Aorta (tissue), 5 donors: ENCODE data around the gene MRPS14. TPM values are rescaled to one million over a fixed set of nuclear protein-coding genes. Genes with fewer than 3 reads are reported as not detected.
"Not testable (repeated sequence)": the region's sequence is repeated elsewhere in the genome, so short reads cannot be mapped to it uniquely, and the experiment has no call there.

ENCODE experiments used
- ATAC-seq: fragments of 200-7000 bp; cut with Tn5 transposase; one replicate; pipeline ENCODE4 v1.9.1; 2022; ENCODE audit warnings: moderate library complexity; ENCODE audit not compliant: low FRiP score
- DNase-seq, 2 donors: peaks; one replicate each; pipeline ENCODE4 v3.0.0-alpha.2; 2020
- H3K27ac ChIP-seq, 2 donors: one replicate each; pipeline ENCODE4 v1.5.1; 2013; ENCODE audit warnings: low read length in 2 of 2, mild to moderate bottlenecking in 2 of 2, moderate library complexity in 2 of 2, control low read depth in 1 of 2, inconsistent platforms in 1 of 2, low read depth in 1 of 2
- H3K27me3 ChIP-seq, 2 donors: one replicate each; pipeline ENCODE4 v1.6.1; 2013; ENCODE audit warnings: control low read depth in 1 of 2, low read length in 1 of 2, mild to moderate bottlenecking in 1 of 2, moderate library complexity in 1 of 2; ENCODE audit not compliant: insufficient read depth in 2 of 2, control insufficient read depth in 1 of 2
- H3K36me3 ChIP-seq, 2 donors: one replicate each; pipeline ENCODE4 v1.6.1; 2013; ENCODE audit warnings: control low read depth in 1 of 2, low read length in 1 of 2, mild to moderate bottlenecking in 1 of 2; ENCODE audit not compliant: insufficient read depth in 2 of 2, control insufficient read depth in 1 of 2
- H3K4me1 ChIP-seq, 2 donors: one replicate each; pipeline ENCODE4 v1.6.1; 2013; ENCODE audit warnings: low read length in 2 of 2, control low read depth in 1 of 2, mild to moderate bottlenecking in 1 of 2, moderate library complexity in 1 of 2; ENCODE audit not compliant: insufficient read depth in 2 of 2, control insufficient read depth in 1 of 2
- H3K4me3 ChIP-seq, 2 donors: one replicate each; pipeline ENCODE4 v1.5.1; 2013; ENCODE audit warnings: low read length in 2 of 2, control low read depth in 1 of 2, mild to moderate bottlenecking in 1 of 2
- H3K9me3 ChIP-seq: one replicate; pipeline ENCODE4 v1.6.1; 2013; ENCODE audit warnings: mild to moderate bottlenecking, low read length; ENCODE audit not compliant: control insufficient read depth
- WGBS, 2 donors: extraction: QIAGEN DNeasy Blood & Tissue Kit; methylation state at CpG; one replicate each; pipeline ENCODE4 v1.1.7; 2013; 5-methylcytosine and 5-hydroxymethylcytosine counted together
- intact Hi-C, 2 donors: fragments of 100-400 bp; cut with DNase I; formaldehyde crosslinking; loops; one replicate each; pipeline versions ENCODE4 v1.14.2 to v1.15.0; 2022
- polyA plus RNA-seq, 2 donors: library from polyadenylated mRNA; stranded (reverse); fragments of 200-250 nt; gene quantifications; one replicate each; pipeline ENCODE4 v1.2.3, GENCODE V29; 2013
- total RNA-seq, 2 donors: library from RNA; stranded (reverse); fragmentation: NEBNext Ultra II Directional; extraction: Animal tissue kit (Norgen Biotek cat#: 25700); gene quantifications; one replicate each; pipeline ENCODE4 v1.2.1, GENCODE V29; 2021
- donor health status: healthy with polysubstance abuse.
- donor health status: Bipolar disorder and iron deficiency.
- donor health status: DM: no; HTN: no; CAD: no.
- donor health status: DM: no; HTN: no; CAD: no.
- donor health status: DM: yes; HTN: yes; CAD: no.

Gene MRPS14
- total and polyA plus RNA-seq, 4 donors, result 21.5 to 28.3 (median 22.3) TPM

DNA sequence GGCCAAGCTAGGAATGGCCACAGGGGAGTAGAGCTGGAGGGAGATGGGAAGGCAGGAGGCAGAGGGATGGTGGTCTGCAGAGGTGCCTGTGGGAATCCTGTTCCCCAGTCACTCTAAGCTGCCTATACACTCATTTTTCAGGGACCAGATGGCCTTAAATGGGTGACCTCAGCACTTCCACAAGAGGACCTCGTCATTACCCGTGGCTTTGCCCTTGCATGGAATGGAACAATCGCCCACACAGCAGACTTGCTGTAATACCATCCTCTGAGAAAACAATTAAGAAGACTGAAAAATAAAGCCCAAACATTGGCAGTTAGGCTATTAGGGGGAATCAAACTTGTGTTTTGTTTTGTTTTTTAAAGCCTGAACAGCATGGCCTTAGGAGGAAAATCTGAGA lies 31.5 kb upstream of the MRPS14 start:
- Histone ChIP-seq H3K4me3 (no peak overlapping the region), H3K4me1 (no peaks in the 10 kb centered on the region), H3K27me3 (no peaks in the 10 kb centered on the region), H3K9me3 (no peaks in the 10 kb centered on the region), H3K36me3 (no peaks in the 10 kb centered on the region), H3K27ac (no peak overlapping the region)
- DNase-seq (no peak), ATAC-seq (no peak)
- 77 to 81% methylated on average over 3 of the region's 3 CpGs for WGBS, 2 donors
- intact Hi-C loops, result no loop called here

DNA sequence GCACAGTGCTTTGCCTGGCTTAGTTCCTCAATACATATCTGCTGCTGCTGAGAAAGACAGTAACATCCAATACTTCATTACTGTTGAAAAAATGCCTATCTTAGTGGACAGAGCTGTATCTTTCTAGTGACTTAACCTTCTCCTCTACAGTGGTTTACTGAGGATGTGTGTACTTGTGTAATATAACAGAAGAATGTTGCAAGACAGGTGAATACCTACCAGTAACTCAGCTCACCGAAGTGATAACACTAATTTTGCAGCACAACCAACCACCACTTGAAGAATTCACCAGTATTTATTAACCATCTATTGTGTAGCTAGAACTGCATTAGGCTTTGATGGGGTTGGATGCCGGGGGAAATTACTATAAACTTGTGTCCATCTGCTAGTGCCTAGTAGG lies 27.8 kb upstream of the MRPS14 start:
- Histone ChIP-seq H3K27ac (no peak overlapping the region), H3K4me1 (no peaks in the 10 kb centered on the region), H3K36me3 (no peaks in the 10 kb centered on the region), H3K9me3 (no peaks in the 10 kb centered on the region), H3K4me3 (no peak overlapping the region), H3K27me3 (no peaks in the 10 kb centered on the region)
- intact Hi-C loops, result no loop called here
- 88 to 91% methylated on average over 2 of the region's 2 CpGs for WGBS, 2 donors
- DNase-seq (no peak), ATAC-seq (no peak)

DNA sequence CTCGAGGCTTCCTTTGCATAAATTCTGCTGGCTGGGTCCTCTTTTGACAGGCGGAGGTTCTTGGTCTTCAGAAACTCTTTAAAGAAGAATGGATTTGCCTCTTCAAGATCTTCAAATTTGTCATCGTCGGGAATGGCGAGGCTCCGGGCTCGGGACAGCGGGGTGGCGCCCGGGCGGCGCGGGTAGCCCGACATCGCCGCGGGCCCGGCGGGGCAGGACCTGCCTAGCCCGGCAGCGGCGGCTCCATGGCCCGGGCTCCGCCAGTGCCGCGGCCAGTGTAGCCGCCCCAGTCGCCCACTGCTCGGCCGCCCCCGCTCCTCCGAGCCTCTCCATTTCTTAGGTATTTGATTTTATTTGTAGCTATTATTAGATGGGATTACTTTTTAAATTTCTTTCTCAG lies 22.3 kb upstream of the MRPS14 start:
- 96 to 97% methylated on average over 29 to 32 of the region's 32 CpGs for WGBS, 2 donors
- intact Hi-C loops, result no loop called here
- Histone ChIP-seq H3K27me3 (no peaks in the 10 kb centered on the region), H3K36me3 (no peaks in the 10 kb centered on the region), H3K9me3 (no peaks in the 10 kb centered on the region), H3K4me1 (no peaks in the 10 kb centered on the region), H3K27ac (no peak overlapping the region), H3K4me3 (no peak overlapping the region)
- DNase-seq (no peak), ATAC-seq (no peak)

DNA sequence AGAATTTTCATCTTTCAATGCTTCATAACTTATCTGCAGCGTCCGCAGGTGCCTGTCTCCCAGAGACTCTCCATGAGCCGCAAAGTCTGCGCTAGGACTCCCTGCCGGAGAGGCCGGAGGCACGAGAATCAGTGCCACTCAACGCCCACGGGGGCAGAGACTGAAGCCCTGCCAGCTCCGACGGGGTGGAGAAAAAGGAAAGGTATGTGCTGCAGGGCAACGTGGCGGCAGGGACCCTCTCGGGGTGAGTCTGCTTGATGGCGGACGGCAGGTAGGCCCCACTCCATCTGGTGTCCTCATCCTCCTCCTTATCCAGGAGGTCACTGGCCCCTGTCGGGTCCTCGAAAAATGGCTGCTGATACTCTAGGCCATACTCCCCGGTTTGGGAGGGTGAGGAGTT lies 21.9 kb upstream of the MRPS14 start:
- H3K4me1 ChIP-seq, result no peaks in the 10 kb centered on the region
- DNase-seq (no peak), ATAC-seq (no peak)
- no peaks in the 10 kb centered on the region for H3K27me3 ChIP-seq
- intact Hi-C loops, result no loop called here
- no peaks in the 10 kb centered on the region for H3K9me3 ChIP-seq
- no peaks in the 10 kb centered on the region for H3K36me3 ChIP-seq
- H3K4me3 ChIP-seq, result no peak overlapping the region
- WGBS, 2 donors, result 91 to 94% methylated on average over 19 of the region's 19 CpGs
- H3K27ac ChIP-seq, result no peak overlapping the region

DNA sequence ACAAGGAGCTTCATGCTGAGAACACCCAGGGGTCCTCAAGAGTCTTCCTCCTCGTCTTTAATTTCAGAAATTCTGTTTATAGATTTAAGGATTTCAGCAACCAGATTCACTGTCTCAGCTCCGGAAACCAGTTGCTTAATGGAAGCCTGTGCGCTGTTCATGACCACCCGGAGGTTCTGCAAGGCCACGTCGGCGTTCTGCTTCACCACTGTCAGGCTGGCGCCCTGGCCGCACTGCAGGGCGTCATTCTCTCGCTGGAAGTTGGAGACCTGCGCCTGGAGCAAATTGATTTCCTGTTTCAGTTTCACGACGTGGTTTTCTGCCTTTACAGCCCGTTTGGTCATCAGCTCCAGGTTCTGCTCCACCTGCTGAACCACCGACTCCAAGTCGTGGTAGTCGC lies 21.4 kb upstream of the MRPS14 start:
- H3K4me3 ChIP-seq, H3K9me3 ChIP-seq, H3K27me3 ChIP-seq, DNase-seq, H3K4me1 ChIP-seq, H3K36me3 ChIP-seq, H3K27ac ChIP-seq, intact Hi-C loops, ATAC-seq: not testable (repeated sequence)
- WGBS, 2 donors, result 92 to 93% methylated on average over 18 of the region's 18 CpGs

DNA sequence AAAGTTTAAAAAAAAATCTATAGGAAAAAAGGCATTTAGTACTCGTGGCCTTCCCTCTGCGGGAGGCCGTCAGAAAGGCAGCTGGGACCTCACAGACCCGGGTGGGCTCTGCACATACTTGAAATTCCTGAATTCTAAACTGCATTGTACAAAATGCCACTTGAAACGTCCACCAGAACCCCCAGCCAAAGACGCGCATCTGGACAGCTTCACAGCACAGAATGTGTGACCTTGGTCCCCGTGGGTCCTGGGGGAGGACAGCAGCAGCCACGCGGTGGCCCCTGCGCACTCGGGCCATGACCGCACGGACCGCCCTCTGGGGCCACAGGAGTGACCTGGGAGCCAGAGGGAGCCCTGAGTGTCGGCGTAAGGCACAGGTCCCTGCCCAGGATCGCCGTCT lies 20.6 kb upstream of the MRPS14 start:
- Histone ChIP-seq H3K9me3 (no peaks in the 10 kb centered on the region), H3K27ac (no peak overlapping the region), H3K4me1 (no peaks in the 10 kb centered on the region), H3K4me3 (no peak overlapping the region), H3K36me3 (no peaks in the 10 kb centered on the region), H3K27me3 (no peaks in the 10 kb centered on the region)
- intact Hi-C loops, result no loop called here
- DNase-seq (no peak), ATAC-seq (no peak)
- WGBS, 2 donors, result 29 to 31% methylated on average over 19 of the region's 19 CpGs

DNA sequence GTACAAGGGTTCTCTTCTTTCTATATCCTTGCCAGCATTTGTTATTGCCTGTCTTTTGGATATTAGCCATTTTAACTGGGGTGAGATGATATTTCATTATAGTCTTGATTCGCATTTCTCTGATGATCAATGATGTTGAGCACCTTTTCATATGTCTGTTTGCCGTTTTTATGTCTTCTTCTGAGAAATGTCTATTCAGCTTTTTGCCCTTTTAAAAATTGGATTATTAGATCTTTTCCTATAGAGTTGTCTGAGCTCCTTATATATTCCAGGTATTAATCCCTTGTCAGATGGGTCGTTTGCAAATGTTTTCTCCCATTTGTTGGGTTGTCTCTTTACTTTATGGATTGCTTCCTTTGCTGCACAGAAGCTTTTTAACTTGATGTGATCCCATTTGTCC lies 19.4 kb upstream of the MRPS14 start:
- Histone ChIP-seq H3K27me3 (no peaks in the 10 kb centered on the region), H3K4me1 (no peaks in the 10 kb centered on the region), H3K4me3 (no peak overlapping the region), H3K36me3 (no peaks in the 10 kb centered on the region), H3K9me3 (no peaks in the 10 kb centered on the region), H3K27ac (no peak overlapping the region)
- DNase-seq, result no peak
- intact Hi-C loops, result no loop called here
- 63 to 66% methylated on average over 3 of the region's 3 CpGs for WGBS, 2 donors
- ATAC-seq, result no peak

DNA sequence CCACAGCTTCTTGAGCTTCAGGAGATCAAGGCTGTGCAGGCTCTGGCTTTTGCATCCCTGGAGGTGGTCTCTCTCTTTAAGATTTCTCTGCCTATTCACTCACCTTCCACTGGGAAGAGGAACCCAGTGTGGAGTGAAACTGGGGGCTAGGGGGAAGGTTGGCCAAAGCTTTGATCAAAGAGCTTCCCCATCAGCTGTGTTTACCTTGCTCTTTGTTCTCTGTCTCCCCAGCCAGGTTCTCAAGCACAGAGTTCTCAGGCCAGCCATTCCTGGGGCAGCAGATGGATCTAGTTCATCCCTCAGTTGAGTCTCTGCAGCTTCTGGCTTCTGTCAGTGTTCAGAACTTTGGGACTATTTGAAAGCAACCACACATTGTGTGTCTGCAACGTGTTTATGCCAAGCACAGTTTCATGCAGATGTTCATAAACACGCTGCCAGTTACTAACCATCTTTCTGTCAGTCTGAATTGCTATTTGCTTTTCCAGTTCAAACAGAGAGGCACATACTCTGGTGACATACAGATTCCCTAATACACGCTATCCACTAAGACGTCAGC lies 17.2 kb upstream of the MRPS14 start:
- Histone ChIP-seq H3K27me3 (no peaks in the 10 kb centered on the region), H3K27ac (no peak overlapping the region), H3K4me3 (no peak overlapping the region), H3K4me1 (no peaks in the 10 kb centered on the region), H3K9me3 (no peaks in the 10 kb centered on the region), H3K36me3 (no peaks in the 10 kb centered on the region)
- DNase-seq, result no peak
- WGBS, 2 donors, result 72 to 75% methylated on average over 4 of the region's 4 CpGs
- intact Hi-C loops, result no loop called here
- ATAC-seq, result no peak

DNA sequence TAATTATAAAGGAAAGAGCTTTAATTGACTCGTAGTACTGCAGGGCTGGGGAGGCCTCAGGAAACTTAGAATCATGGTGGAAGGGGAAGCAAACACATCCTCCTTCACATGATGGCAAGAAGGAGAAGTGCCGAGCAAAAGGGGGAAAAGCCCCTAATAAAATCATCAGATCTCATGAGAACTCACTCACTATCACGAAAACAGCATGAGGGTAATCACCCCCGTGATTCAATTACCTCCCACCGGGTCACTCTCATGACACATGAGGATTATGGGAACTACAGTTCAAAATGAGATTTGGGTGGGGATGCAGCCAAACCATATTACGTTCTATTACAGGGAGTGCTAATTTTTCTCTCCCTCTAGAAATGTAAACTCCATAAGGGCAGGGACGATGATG lies 14.2 kb upstream of the MRPS14 start:
- WGBS, 2 donors, result 62 to 69% methylated on average over 7 of the region's 7 CpGs
- H3K4me3 ChIP-seq, result no peak overlapping the region
- H3K4me1 ChIP-seq, result no peaks in the 10 kb centered on the region
- H3K9me3 ChIP-seq, result no peaks in the 10 kb centered on the region
- no peak overlapping the region for H3K27ac ChIP-seq
- ATAC-seq (no peak), DNase-seq (no peak)
- no peaks in the 10 kb centered on the region for H3K27me3 ChIP-seq
- H3K36me3 ChIP-seq, result no peaks in the 10 kb centered on the region
- intact Hi-C loops, result loop anchor here in 1 of 2 donors (10.0 kb wide), 1 partner anchor 277 kb away; no protein-coding TSS in a partner anchor
